DND-41 (cell line): ENCODE results near the gene COPS4.

Experiments used
- CTCF ChIP-seq: IDR thresholded peaks from 2 replicates; pipeline ENCODE4 v1.5.1; 2012; ENCODE audit warnings: borderline replicate concordance, low read length, moderate library complexity, mild to moderate bottlenecking; ENCODE audit not compliant: poor library complexity, severe bottlenecking; ENCODE audit errors: extremely low read depth
- EZH2 ChIP-seq: IDR thresholded peaks from 3 replicates; pipeline ENCODE4 v1.6.1; 2012; ENCODE audit warnings: borderline replicate concordance, low read depth, mild to moderate bottlenecking, moderate library complexity, low read length, inconsistent platforms; ENCODE audit not compliant: severe bottlenecking

GRCh38 chr4:83113429-83113786, 78.4 kb downstream of the COPS4 start:
- no peak for TF ChIP-seq CTCF
- no peak for TF ChIP-seq EZH2
